NCI-H2081 (cell line): ENCODE data around the gene RET.

Source experiments
- DNase-seq, 2 experiments: peaks; one replicate each; lab custom pipeline; 2025; lab: John Stamatoyannopoulos, UW

Gene RET

GRCh38 chr10:43076876-43077420 is at the start of gene RET:
Gene RET (plus strand): TSS chr10:43077069. CDS start chr10:43077259, 190 bp downstream.
- no peak for DNase-seq

GRCh38 chr10:43027331-43027955 is 49.4 kb upstream of the RET start:
- no peak for DNase-seq

- DNase-seq: no peak
These were observed 48.7 kb upstream of the RET start for GRCh38 chr10:43028143-43028542.

- DNase-seq: no peak
These were observed 47.8 kb upstream of the RET start for GRCh38 chr10:43029043-43029442.

GRCh38 chr10:43032613-43033012 is 44.3 kb upstream of the RET start:
- no peak for DNase-seq

GRCh38 chr10:43035800-43036199 is 41.1 kb upstream of the RET start:
- DNase-seq: no peak

GRCh38 chr10:43036481-43037428 is 40.1 kb upstream of the RET start:
- no peak for DNase-seq

GRCh38 chr10:43037440-43037839 is 39.4 kb upstream of the RET start:
- no peak for DNase-seq

GRCh38 chr10:43037942-43038782 is 38.7 kb upstream of the RET start:
- no peak for DNase-seq

- DNase-seq: no peak
These were observed 37.9 kb upstream of the RET start for GRCh38 chr10:43038783-43039623.

GRCh38 chr10:43039624-43040481 is 37.0 kb upstream of the RET start:
- DNase-seq: no peak

- no peak for DNase-seq
These were observed 36.2 kb upstream of the RET start for GRCh38 chr10:43040482-43041256.

- DNase-seq: no peak
These were observed 35.2 kb upstream of the RET start for GRCh38 chr10:43041422-43042342.

- no peak for DNase-seq
These were observed 34.1 kb upstream of the RET start for GRCh38 chr10:43042503-43043341.

- DNase-seq: no peak
These were observed 33.5 kb upstream of the RET start for GRCh38 chr10:43043342-43043772.

- DNase-seq: no peak
These were observed 33.0 kb upstream of the RET start for GRCh38 chr10:43043773-43044447.

GRCh38 chr10:43044448-43044921 is 32.4 kb upstream of the RET start:
- DNase-seq: no peak
